GM18511 (cell line): ENCODE measurements around the gene ELF3.
"Not testable (repeated sequence)": the region's sequence is repeated elsewhere in the genome, so short reads cannot be mapped to it uniquely, and the experiment has no call there.

ENCODE experiments used
- ATAC-seq: cut with Tn5 transposase; IDR thresholded peaks from one replicate; pipeline ENCODE4 v1.9.1; 2021; ENCODE audit warnings: mild to moderate bottlenecking, moderate library complexity; ENCODE audit not compliant: unreplicated experiment

The ELF3 gene

GRCh38 chr1:202010180-202011015, at the start of gene ELF3:
Gene ELF3 (plus strand): TSS chr1:202010587. CDS start chr1:202011137, 550 bp downstream.
- ATAC-seq: peak; percentile 90

- not testable (repeated sequence) for ATAC-seq
Observed at GRCh38 chr1:201962382-201962781, 48.0 kb upstream of the ELF3 start.

GRCh38 chr1:201964261-201964660, 46.1 kb upstream of the ELF3 start:
- no peak for ATAC-seq

GRCh38 chr1:201966171-201966570, 44.2 kb upstream of the ELF3 start:
- no peak for ATAC-seq

GRCh38 chr1:201968202-201968925, 42.0 kb upstream of the ELF3 start:
- ATAC-seq: no peak

GRCh38 chr1:201970334-201971159, 39.8 kb upstream of the ELF3 start:
- no peak for ATAC-seq

GRCh38 chr1:201982082-201982622, 28.2 kb upstream of the ELF3 start:
- ATAC-seq: peak; percentile 26

GRCh38 chr1:201982623-201983379, 27.6 kb upstream of the ELF3 start, which contains the start of gene RNPEP:
Gene RNPEP (plus strand): TSS chr1:201982648. CDS start chr1:201982667, 19 bp downstream.
- peak; percentile 80 for ATAC-seq

- no peak for ATAC-seq
Observed at GRCh38 chr1:201983380-201983805, 27.0 kb upstream of the ELF3 start.

- no peak for ATAC-seq
Observed at GRCh38 chr1:201984446-201984845, 25.9 kb upstream of the ELF3 start.

GRCh38 chr1:201985355-201985754, 25.0 kb upstream of the ELF3 start:
- no peak for ATAC-seq

GRCh38 chr1:201988601-201989000, 21.8 kb upstream of the ELF3 start:
- ATAC-seq: no peak

GRCh38 chr1:201989354-201990128, 20.8 kb upstream of the ELF3 start:
- no peak for ATAC-seq

GRCh38 chr1:201990427-201990826, 20.0 kb upstream of the ELF3 start:
- no peak for ATAC-seq

- no peak for ATAC-seq
Observed at GRCh38 chr1:201999625-202000238, 10.7 kb upstream of the ELF3 start.

GRCh38 chr1:202002507-202002906, 7.9 kb upstream of the ELF3 start:
- ATAC-seq: no peak

- ATAC-seq: no peak
Observed at GRCh38 chr1:202004711-202005110, 5.7 kb upstream of the ELF3 start.

GRCh38 chr1:202005958-202006357, 4.4 kb upstream of the ELF3 start:
- ATAC-seq: no peak

- no peak for ATAC-seq
Observed at GRCh38 chr1:202007304-202007703, 3.1 kb upstream of the ELF3 start.
